Skin of body (tissue), 2 donors: ENCODE measurements around the gene CCDC196. TPM values are rescaled to one million over a fixed set of nuclear protein-coding genes. Genes with fewer than 3 reads are reported as not detected.
"Not testable (repeated sequence)": the region's sequence is repeated elsewhere in the genome, so short reads cannot be mapped to it uniquely, and the experiment has no call there.

Experiments
- DNase-seq: peaks from one replicate; lab custom pipeline; 2025; lab: John Stamatoyannopoulos, UW
- total RNA-seq: library from RNA; depleted of rRNA; stranded (reverse); fragments of >200 nt; gene quantifications from one replicate; pipeline ENCODE4 v1.2.3, GENCODE V29; 2014

The CCDC196 gene
- total RNA-seq, 1 donor from 2014 or later = not detected

DNA sequence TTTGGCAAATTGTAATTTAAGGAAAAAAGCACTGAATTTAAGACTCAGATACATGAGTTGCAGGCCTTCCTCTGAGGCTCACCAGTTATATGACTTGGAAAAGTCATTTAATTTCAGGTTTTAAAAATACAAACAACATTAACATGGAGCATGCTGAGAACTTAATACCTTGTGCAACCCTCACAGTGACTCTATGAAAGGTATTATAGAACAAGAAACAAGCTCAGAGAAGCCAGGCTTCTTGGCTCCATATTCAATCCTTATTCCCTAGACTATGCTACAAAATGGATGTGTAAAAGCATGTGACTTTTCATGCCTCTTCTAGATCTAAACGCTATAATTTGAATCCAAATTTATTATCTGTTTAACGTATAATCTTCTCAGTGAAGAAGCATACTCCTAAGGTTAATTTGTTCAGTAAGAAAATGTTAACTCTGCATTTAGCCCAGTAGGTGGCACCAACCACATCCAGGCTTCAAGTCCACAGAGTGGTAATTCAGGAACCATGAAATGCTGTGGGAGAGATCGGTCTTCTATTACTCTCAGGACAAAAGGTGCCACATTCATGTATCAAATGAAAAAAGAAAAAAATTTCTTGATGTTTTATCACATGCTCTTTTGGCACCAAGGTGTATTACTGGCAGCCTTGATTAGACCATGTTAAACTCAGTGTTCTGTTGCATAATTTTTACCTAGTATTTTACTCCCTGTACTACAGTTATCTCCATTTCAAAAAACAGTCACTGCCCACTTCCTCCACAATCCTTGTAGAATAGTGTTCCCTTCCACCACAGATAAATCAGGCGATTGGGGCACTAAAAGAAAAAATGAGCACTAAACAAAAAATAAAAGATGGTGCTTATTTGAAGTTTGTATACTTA, 9.3 kb downstream of the CCDC196 start:
- DNase-seq = peak; percentile 45

GRCh38 chr14:66496188-66496807, 10.1 kb downstream of the CCDC196 start:
- DNase-seq = no peak

- no peak for DNase-seq
Observed at GRCh38 chr14:66496911-66497310, 10.7 kb downstream of the CCDC196 start.

DNA sequence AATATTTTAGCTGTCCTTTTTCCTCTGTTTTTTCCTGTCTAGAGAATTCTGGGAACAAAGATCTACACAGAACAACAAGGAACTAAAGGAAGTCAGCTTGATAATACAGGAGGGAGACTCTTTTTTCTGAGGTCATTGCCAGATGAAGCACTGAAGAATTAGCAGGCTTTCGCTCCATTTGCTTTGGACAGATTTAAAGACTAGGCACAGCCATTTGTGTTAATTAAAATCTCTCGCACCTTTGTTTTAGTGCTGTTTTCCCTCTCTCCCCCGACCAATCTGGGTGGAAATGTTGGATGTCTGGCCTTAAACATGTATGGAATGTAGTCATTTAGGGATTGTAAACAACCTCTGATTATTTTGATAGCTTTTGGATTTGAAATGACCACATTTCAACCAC, 12.1 kb downstream of the CCDC196 start:
- no peak for DNase-seq

DNA sequence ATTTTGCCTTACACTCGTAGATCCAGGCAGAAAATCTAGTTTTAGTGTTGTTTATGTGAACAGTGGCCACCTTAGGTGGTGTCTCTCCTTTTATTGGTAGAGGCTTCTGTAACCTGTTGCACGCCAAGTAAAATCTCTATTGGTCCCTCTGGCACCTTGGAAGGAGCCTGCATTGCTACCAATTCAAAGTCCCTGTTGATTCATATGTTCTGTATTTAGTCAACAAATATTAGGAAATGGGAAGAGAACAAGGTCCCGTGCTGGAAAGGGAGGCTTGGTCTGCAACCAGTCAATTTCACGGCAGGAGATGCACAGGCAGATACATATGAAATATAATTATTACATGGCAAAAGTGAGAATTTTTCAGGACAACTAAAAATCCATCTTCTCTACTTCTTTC, 15.4 kb downstream of the CCDC196 start:
- no peak for DNase-seq

DNA sequence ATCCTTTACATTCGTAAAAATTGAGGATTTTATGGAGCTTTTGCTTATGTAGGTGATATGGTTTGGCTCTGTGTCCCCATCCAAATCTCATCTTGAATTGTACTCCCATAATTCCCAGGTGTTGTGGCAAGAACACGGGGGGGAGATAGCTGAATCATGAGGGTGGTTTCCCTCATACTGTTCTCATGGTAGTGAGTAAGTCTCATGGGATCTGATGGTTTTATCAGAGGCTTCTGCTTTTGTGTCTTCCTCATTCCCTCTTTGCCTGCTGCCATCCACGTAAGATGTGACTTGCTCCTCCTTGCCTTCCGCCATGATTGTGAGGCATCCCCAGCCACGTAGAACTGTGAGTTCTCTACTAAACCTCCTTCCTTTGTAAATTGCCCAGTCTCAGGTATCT, 16.7 kb downstream of the CCDC196 start:
- not testable (repeated sequence) for DNase-seq

- no peak for DNase-seq
Observed at GRCh38 chr14:66503532-66503931, 17.4 kb downstream of the CCDC196 start.

DNA sequence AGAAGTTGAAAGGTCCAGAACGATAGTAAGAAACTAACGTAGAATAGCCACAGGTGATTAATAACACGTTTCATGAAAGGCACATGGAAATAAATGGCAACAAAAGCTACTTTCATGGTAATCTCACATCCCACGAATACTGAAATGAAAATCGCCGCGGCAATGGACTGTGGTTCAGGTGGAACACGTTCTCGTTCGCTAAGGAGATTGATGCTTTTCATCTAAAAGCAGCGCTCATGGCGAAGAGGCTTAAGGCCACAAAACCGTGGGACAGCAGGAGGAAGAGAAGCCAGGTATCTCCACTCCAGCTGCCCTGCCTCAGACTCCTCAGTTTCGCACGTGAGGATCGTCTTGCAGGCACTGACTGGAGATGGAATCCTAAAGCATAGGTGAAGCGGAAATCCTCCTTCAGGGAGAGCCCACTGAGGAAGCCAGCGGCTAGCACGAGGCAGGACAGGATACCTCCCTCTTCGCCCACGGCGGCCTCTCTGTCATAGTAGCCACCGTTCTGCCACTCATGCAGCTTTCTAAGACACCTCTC, 21.1 kb downstream of the CCDC196 start:
- no peak for DNase-seq

GRCh38 chr14:66507722-66508546, 21.8 kb downstream of the CCDC196 start, which contains the start of gene GPHN:
Gene GPHN, plus strand, starts transcription at chr14:66508147.
- peak; percentile 98 for DNase-seq

- no peak for DNase-seq
Observed at GRCh38 chr14:66508547-66508845, 22.3 kb downstream of the CCDC196 start.

GRCh38 chr14:66508846-66509621, 22.9 kb downstream of the CCDC196 start:
- DNase-seq = peak; percentile 42

- DNase-seq = no peak
Observed at GRCh38 chr14:66509874-66510273, 23.7 kb downstream of the CCDC196 start.

- DNase-seq = no peak
Observed at GRCh38 chr14:66511849-66512248, 25.7 kb downstream of the CCDC196 start.

DNA sequence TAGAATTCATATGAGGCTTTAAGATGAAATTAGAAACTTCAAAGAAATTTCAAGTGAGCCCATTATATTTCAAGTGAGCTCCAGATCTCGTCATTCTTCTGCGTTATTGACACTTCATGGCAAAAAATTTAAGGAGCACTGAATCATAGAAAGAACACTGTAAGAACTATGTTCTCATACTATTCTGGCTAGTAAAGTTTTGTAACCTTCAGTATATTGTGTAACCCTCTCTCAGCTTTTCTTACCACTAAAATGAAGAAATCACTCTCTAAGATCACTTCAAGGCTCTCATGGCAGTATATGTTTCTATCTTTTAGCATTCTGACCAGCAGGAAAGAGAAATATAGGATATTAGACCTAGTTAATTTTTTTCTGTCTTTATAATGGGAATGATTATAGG, 28.0 kb downstream of the CCDC196 start:
- DNase-seq = no peak

- no peak for DNase-seq
Observed at GRCh38 chr14:66530526-66530925, 44.4 kb downstream of the CCDC196 start.

- DNase-seq = no peak
Observed at GRCh38 chr14:66539034-66539433, 52.9 kb downstream of the CCDC196 start.

DNA sequence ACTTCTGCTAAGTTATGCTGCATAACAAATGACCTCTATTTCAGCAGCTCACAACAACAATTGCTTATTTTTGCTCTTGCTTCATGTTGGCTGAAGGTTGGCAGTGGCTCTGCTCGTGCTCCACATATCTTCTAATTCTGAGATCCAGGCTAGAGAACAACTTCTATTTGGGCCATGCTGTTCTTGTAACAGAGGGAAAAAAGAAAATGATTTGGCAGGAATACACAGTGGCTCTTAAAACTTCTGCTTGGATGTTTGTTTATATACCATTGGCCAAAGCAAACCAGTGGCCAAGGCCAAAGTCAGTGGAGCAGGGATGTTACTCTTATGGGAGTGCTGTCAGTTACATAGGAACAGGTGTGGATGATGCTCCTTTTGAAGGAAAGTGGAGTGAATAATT, 53.9 kb downstream of the CCDC196 start:
- DNase-seq = no peak

DNA sequence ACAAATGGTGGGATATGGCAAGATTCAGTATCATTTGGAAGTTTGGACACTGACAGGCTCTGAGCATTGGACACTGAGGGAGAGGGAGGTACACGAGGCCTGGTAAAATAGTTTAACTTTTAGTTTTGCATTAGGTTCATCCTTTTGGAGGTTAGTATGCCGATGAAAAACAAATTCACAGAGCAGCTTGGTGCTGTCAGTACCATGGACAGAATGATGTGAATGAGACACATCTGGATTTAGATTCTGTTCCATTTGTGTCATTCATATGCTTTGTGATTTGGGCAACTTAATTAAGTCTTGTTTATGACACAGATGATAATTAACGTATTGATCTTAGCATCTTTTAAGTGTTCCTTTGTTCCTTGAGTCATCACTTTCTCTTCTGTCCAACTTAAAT, 55.5 kb downstream of the CCDC196 start:
- DNase-seq = no peak

GRCh38 chr14:66543996-66544395, 57.8 kb downstream of the CCDC196 start:
- no peak for DNase-seq

DNA sequence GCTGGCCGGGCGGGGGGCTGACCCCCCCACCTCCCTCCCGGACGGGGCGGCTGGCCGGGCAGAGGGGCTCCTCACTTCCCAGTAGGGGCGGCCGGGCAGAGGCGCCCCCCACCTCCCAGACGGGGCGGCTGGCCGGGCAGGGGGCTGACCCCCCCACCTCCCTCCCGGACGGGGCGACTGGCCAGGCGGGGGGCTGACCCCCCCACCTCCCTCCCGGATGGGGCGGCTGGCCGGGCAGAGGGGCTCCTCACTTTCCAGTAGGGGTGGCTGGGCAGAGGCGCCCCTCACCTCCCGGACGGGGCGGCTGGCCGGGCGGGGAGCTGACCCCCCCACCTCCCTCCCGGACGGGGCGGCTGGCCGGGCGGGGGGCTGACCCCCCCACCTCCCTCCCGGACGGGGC, 59.0 kb downstream of the CCDC196 start:
- DNase-seq = not testable (repeated sequence)

DNA sequence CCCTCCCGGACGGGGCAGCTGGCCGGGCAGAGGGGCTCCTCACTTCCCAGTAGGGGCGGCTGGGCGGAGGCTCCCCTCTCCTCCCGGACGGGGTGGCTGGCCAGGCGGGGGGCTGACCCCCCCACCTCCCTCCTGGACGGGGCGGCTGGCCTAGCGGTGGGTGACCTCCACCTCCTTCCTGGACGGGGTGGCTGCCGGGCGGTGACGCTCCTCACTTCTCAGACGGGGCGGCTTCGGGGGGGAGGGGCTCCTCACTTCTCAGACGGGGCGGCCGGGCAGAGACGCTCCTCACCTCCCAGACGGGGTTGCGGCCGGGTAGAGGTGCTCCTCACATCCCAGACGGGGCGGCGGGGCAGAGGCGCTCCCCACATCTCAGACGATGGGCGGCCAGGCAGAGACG, 59.6 kb downstream of the CCDC196 start:
- DNase-seq = not testable (repeated sequence)
